ENCODE measurements around the gene SCGN. TPM values are rescaled to one million over a fixed set of nuclear protein-coding genes. Genes with fewer than 3 reads are reported as not detected.

SCGN gene
- polyA plus RNA-seq, 1 donor (not counting 4 experiments of a cell fraction or from before 2014, with no cell fraction given) = not detected

DNA sequence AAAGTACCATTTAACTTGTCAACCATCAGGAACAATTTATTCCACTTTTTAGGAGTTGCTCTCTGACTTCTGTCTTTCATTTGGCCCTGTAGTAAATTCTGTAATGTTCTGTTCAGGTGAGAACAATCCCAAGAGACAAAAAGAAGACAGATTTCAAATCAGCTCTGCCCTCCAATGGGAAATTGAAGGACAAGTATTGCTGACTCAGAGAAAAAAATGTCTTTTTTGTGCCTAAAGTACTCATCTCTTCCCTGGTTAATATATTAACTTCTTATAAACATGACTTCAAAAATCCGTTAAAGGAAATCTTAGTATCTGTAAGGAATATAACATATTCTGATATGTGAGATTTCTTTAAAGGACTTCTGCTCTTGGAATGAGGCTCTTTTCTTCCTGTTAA is 38.6 kb upstream of the SCGN start:
- Histone ChIP-seq H3K36me3 (ENCODE audit: control insufficient read depth in 2 of 2, extremely low read depth in 1 of 2, insufficient read depth in 2 of 2, low read length in 2 of 2) (peaks cover 0 to 3% of the 10 kb centered on the region in 2 experiments), H3K4me1 (ENCODE audit: control insufficient read depth, extremely low read depth, insufficient read depth, low read length) (peaks cover 3% of the 10 kb centered on the region), H2AFZ (ENCODE audit: control insufficient read depth, low read length) (no peak overlapping the region), H3K27ac (ENCODE audit: control insufficient read depth, insufficient read depth, low read length) (no peak overlapping the region), H3K9me3 (ENCODE audit: control insufficient read depth, low read depth, low read length) (no peaks in the 10 kb centered on the region), H3K9me1 (ENCODE audit: control insufficient read depth, extremely low read depth, insufficient read depth, low read length) (no peaks in the 10 kb centered on the region), H3K9ac (ENCODE audit: control insufficient read depth, extremely low read depth, insufficient read depth, low read length) (no peak overlapping the region), H3K4me2 (ENCODE audit: control insufficient read depth, extremely low read depth, insufficient read depth, low read depth, low read length) (no peak overlapping the region), H3K27me3 (ENCODE audit: control insufficient read depth, extremely low read depth, insufficient read depth, low read length) (no peaks in the 10 kb centered on the region), H3K4me3 (ENCODE audit: control insufficient read depth in 2 of 3, extremely low read depth in 1 of 3, insufficient read depth in 2 of 3, low read depth in 1 of 3, low read length in 3 of 3) (no peak overlapping the region), H3K79me2 (ENCODE audit: control insufficient read depth, insufficient read depth, low read length) (no peaks in the 10 kb centered on the region), H4K20me1 (ENCODE audit: control insufficient read depth, extremely low read depth, insufficient read depth, low read length) (no peaks in the 10 kb centered on the region)
- FAIRE-seq = no peak
- dilution Hi-C loops (cut with MboI; ENCODE audit: extremely low pct_ligation_motif_present, low sequenced_read_pairs) = no loop called here
- TF ChIP-seq EZH2 (IDR thresholded peaks at IDR 0.05; ENCODE audit: low read length) = no peak
- TF ChIP-seq, protein P1, sequence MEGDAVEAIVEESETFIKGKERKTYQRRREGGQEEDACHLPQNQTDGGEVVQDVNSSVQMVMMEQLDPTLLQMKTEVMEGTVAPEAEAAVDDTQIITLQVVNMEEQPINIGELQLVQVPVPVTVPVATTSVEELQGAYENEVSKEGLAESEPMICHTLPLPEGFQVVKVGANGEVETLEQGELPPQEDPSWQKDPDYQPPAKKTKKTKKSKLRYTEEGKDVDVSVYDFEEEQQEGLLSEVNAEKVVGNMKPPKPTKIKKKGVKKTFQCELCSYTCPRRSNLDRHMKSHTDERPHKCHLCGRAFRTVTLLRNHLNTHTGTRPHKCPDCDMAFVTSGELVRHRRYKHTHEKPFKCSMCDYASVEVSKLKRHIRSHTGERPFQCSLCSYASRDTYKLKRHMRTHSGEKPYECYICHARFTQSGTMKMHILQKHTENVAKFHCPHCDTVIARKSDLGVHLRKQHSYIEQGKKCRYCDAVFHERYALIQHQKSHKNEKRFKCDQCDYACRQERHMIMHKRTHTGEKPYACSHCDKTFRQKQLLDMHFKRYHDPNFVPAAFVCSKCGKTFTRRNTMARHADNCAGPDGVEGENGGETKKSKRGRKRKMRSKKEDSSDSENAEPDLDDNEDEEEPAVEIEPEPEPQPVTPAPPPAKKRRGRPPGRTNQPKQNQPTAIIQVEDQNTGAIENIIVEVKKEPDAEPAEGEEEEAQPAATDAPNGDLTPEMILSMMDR (optimal IDR thresholded peaks at IDR 0.05 in 1 of 3, IDR thresholded peaks at IDR 0.05 in 1 of 3, conservative IDR thresholded peaks at IDR 0.05 in 1 of 3; ENCODE audit: extremely low read depth in 1 of 3, insufficient read depth in 2 of 3, low read length in 3 of 3) = no peak
- DNase-seq (ENCODE audit: low read depth, low spot score) = no peak

DNA sequence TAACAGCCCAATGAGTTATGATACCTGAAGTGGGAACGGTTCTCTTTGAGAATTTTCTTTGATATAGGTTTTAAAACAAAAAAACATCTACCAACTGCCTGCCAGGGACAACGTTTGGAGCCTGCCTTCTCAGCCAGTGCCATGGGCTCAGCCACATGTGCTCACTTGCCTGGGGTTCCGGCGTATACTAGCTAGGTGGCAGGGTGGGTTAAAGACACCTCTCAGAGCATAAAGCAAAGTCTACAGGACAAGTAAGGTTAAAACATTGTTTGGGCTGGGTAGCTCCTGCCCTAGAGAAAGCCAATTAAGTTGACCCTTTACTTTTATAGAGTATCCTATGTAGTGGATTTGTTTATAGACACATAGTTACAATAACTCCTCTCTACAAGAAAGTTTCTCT is 38.0 kb upstream of the SCGN start:
- DNase-seq (ENCODE audit: low read depth, low spot score) (no peak), FAIRE-seq (no peak)
- Histone ChIP-seq H4K20me1 (ENCODE audit: control insufficient read depth, extremely low read depth, insufficient read depth, low read length) (no peaks in the 10 kb centered on the region), H3K4me2 (ENCODE audit: control insufficient read depth, extremely low read depth, insufficient read depth, low read depth, low read length) (no peak overlapping the region), H3K27ac (ENCODE audit: control insufficient read depth, insufficient read depth, low read length) (no peak overlapping the region), H3K27me3 (ENCODE audit: control insufficient read depth, extremely low read depth, insufficient read depth, low read length) (no peaks in the 10 kb centered on the region), H2AFZ (ENCODE audit: control insufficient read depth, low read length) (no peak overlapping the region), H3K9me1 (ENCODE audit: control insufficient read depth, extremely low read depth, insufficient read depth, low read length) (no peaks in the 10 kb centered on the region), H3K9me3 (ENCODE audit: control insufficient read depth, low read depth, low read length) (no peaks in the 10 kb centered on the region), H3K9ac (ENCODE audit: control insufficient read depth, extremely low read depth, insufficient read depth, low read length) (no peak overlapping the region), H3K79me2 (ENCODE audit: control insufficient read depth, insufficient read depth, low read length) (no peaks in the 10 kb centered on the region), H3K36me3 (ENCODE audit: control insufficient read depth in 2 of 2, extremely low read depth in 1 of 2, insufficient read depth in 2 of 2, low read length in 2 of 2) (peaks cover 3 to 4% of the 10 kb centered on the region in 2 experiments), H3K4me1 (ENCODE audit: control insufficient read depth, extremely low read depth, insufficient read depth, low read length) (peaks cover 3% of the 10 kb centered on the region), H3K4me3 (ENCODE audit: control insufficient read depth in 2 of 3, extremely low read depth in 1 of 3, insufficient read depth in 2 of 3, low read depth in 1 of 3, low read length in 3 of 3) (no peak overlapping the region)
- TF ChIP-seq, protein P1 (optimal IDR thresholded peaks at IDR 0.05 in 1 of 3, IDR thresholded peaks at IDR 0.05 in 1 of 3, conservative IDR thresholded peaks at IDR 0.05 in 1 of 3; ENCODE audit: extremely low read depth in 1 of 3, insufficient read depth in 2 of 3, low read length in 3 of 3) = no peak
- TF ChIP-seq EZH2 (IDR thresholded peaks at IDR 0.05; ENCODE audit: low read length) = no peak
- dilution Hi-C loops (cut with MboI; ENCODE audit: extremely low pct_ligation_motif_present, low sequenced_read_pairs) = no loop called here
